GM12892 (cell line): Measurements from ENCODE around the gene SYNPR.

ENCODE experiments used
- DNase-seq: peaks from one replicate; pipeline ENCODE4 v3.0.0; 2011; ENCODE audit not compliant: insufficient read length
- FAIRE-seq: peaks from 2 replicates; lab custom pipeline; 2011; peaks lifted over from hg19 to GRCh38; lab: Jason Lieb, UNC
- POLR2A ChIP-seq: IDR thresholded peaks from 2 replicates; pipeline ENCODE4 v1.6.1; 2011; ENCODE audit warnings: low read depth, low read length, control low read depth
- POLR2AphosphoS5 ChIP-seq: IDR thresholded peaks from 2 replicates; pipeline ENCODE4 v1.6.1; 2011; ENCODE audit warnings: low read depth, low read length, control low read depth
- TAF1 ChIP-seq: IDR thresholded peaks from 2 replicates; pipeline ENCODE4 v1.6.1; 2011; ENCODE audit warnings: low read depth, mild to moderate bottlenecking, control low read depth, low read length, borderline replicate concordance

The SYNPR gene

GRCh38 chr3:63478990-63479660, 201.0 kb downstream of the SYNPR start:
- FAIRE-seq (no peak), DNase-seq (no peak)
- no peak for TF ChIP-seq POLR2A
- no peak for TF ChIP-seq POLR2AphosphoS5
- no peak for TF ChIP-seq TAF1

- no peak for FAIRE-seq
- no peak for DNase-seq
- no peak for TF ChIP-seq POLR2A
- TF ChIP-seq TAF1 = no peak
- no peak for TF ChIP-seq POLR2AphosphoS5
Observed at GRCh38 chr3:63479661-63480035, 201.5 kb downstream of the SYNPR start.

DNA sequence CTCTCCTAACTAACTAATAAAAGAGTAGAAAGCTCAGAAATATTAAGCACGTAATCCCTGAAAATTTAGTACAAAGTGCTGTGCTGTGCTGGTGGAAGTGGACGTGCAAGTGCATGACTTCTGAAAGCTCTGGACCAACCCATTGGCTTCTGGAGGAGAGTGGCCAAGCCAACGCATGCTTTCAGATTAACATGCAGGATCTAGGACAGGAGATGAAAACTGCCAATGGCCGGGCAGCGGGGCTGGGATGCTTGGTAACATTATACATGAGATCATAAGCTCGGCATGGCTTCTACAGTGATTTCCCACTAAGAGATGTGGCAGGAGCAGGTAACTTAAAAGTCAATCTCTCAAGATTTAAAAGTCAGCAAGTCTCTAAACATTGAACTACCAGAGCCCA, 203.5 kb downstream of the SYNPR start:
- FAIRE-seq (no peak), DNase-seq (no peak)
- TF ChIP-seq POLR2AphosphoS5 (no peak), POLR2A (no peak), TAF1 (no peak)

- DNase-seq = no peak
- TF ChIP-seq POLR2AphosphoS5 = no peak
- no peak for TF ChIP-seq POLR2A
- no peak for TF ChIP-seq TAF1
- FAIRE-seq = no peak
Observed at GRCh38 chr3:63482341-63482740, 204.2 kb downstream of the SYNPR start.

- no peak for DNase-seq
- no peak for FAIRE-seq
- TF ChIP-seq TAF1 (no peak), POLR2A (no peak), POLR2AphosphoS5 (no peak)
Observed at GRCh38 chr3:63492464-63492863, 214.4 kb downstream of the SYNPR start.

- TF ChIP-seq POLR2AphosphoS5 (no peak), POLR2A (no peak), TAF1 (no peak)
- DNase-seq = no peak
- no peak for FAIRE-seq
Observed at GRCh38 chr3:63493101-63493500, 215.0 kb downstream of the SYNPR start.

- FAIRE-seq (no peak), DNase-seq (no peak)
- no peak for TF ChIP-seq POLR2AphosphoS5
- no peak for TF ChIP-seq TAF1
- TF ChIP-seq POLR2A = no peak
Observed at GRCh38 chr3:63494646-63495045, 216.5 kb downstream of the SYNPR start.

- TF ChIP-seq POLR2AphosphoS5 (no peak), POLR2A (no peak), TAF1 (no peak)
- no peak for DNase-seq
- FAIRE-seq = no peak
Observed at GRCh38 chr3:63497641-63498040, 219.5 kb downstream of the SYNPR start.

GRCh38 chr3:63500196-63500595, 222.1 kb downstream of the SYNPR start:
- FAIRE-seq = no peak
- TF ChIP-seq POLR2A (no peak), POLR2AphosphoS5 (no peak)

DNA sequence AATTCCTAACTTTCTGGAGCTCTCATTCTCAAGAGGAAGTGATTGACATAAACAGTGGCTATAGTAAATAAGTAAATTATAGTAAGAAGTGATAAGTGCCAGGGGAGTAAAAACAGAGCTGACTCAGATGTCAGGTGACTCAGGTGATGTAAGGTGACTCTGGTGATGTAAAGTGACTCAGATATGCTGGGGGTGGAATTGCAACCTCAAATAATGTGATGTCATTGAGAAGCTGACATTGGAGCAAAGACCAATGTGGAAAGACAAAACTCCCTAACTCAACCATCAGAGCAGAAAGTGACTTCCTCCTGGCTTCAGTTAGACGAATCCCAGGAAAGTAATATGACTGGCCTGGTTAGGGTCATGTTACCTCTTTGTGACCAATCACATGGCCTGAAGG, 230.2 kb downstream of the SYNPR start:
- DNase-seq (no peak), FAIRE-seq (no peak)
- TF ChIP-seq POLR2AphosphoS5 (no peak), POLR2A (no peak), TAF1 (no peak)

More at GRCh38 chr3:63500196-63500595, 222.1 kb downstream of the SYNPR start:
- DNase-seq = no peak

DNA sequence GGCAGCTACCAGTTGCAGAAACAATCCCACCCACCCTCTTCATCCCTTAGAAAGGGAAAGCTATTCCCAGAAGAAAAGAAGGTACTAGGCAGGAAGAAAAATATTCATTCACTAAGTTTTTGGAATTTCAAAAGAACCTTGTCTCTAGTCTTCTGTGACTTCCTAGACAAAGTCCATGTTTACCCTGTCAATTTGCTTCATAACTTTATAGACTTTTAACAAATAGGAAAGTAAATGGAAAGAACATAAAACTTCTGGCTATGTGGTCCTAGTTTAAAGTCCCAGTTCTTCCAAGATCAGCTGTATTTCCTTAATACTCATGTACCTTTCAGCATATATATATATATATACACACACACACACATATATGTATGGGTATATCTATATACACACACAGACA, 230.7 kb downstream of the SYNPR start:
- FAIRE-seq (no peak), DNase-seq (no peak)
- TF ChIP-seq POLR2AphosphoS5 (no peak), TAF1 (no peak), POLR2A (no peak)

DNA sequence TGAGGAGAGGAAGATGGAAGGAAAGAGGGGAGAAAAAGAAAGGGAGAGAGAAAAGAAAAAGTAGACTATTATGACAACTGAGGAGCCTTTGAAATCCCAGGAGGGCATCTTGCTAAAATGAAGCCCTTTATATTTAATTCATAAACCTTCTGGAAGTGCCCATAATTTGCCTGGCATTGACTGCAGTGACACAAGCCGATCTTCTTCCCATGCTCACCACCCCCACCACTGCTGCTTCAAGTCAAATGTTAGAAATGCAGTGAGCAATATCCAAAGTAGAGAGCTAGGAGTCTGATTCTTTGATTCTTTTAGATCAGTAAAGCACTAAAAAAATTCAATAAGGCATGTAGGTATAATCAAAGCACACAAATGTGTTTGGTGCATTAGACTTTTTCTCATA, 235.7 kb downstream of the SYNPR start:
- no peak for DNase-seq
- FAIRE-seq = no peak
- no peak for TF ChIP-seq POLR2A
- TF ChIP-seq TAF1 = no peak
- no peak for TF ChIP-seq POLR2AphosphoS5

- DNase-seq (no peak), FAIRE-seq (no peak)
- TF ChIP-seq POLR2AphosphoS5 (no peak), TAF1 (no peak), POLR2A (no peak)
Observed at GRCh38 chr3:63514678-63515077, 236.6 kb downstream of the SYNPR start.
